Glomerular visceral epithelial cell (primary cell): Measurements from ENCODE around the gene AMZ2.
A peak's percentile ranks its signal among the peaks of the same experiment; 100 is the strongest.

Source experiments
- DNase-seq: peaks from one replicate; pipeline ENCODE4 v3.0.0-alpha.2; 2016; ENCODE audit errors: extremely low spot score

Gene AMZ2

GRCh38 chr17:68291836-68292688 lies 44.2 kb downstream of the AMZ2 start:
- DNase-seq: peak; percentile 76

GRCh38 chr17:68292689-68293040 lies 44.8 kb downstream of the AMZ2 start:
- no peak for DNase-seq

- DNase-seq: no peak
Observed at GRCh38 chr17:68293490-68294195, 45.8 kb downstream of the AMZ2 start.

GRCh38 chr17:68294196-68294555 lies 46.3 kb downstream of the AMZ2 start:
- DNase-seq: no peak

DNA sequence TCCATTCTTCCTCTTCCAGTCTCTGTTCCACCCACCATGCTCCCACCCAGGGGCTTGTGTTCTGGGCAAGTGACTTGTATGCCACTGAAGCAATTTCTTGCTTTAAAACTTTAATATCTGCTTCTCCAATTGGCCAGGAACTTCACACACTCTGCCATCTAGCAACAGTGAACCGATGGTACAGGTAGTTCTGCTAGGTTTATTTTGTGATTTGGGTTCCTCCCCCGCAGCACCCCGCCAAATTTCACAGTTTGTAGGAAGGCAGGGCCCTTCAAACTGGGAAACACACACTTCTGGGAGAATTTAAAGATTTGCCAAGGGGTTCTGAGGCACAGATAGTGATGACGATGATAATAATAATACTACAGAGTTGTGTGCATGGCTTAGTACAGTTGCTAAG lies 46.8 kb downstream of the AMZ2 start:
- no peak for DNase-seq

GRCh38 chr17:68295086-68295485 lies 47.2 kb downstream of the AMZ2 start:
- DNase-seq: no peak

GRCh38 chr17:68296217-68297191 lies 48.7 kb downstream of the AMZ2 start:
- DNase-seq: no peak

GRCh38 chr17:68297195-68297594 lies 49.4 kb downstream of the AMZ2 start:
- no peak for DNase-seq

DNA sequence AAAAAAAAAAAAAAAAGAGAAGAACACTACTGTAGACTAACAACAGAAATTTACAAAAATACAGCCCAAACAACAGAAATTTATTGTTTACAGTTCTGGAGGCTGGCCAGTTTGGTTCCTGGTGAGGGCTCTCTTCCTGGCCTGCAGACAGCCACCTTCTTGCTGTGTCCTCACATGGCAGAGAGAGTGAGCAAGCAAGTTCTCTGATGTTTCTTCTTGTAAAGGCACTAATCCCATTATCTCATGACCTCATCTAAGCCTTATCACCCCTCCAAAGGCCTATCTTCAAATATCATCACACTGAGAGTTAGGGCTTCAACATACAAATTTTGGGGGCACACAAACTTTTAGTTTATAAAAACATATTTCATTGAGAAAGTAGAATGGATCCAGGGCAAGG lies 50.8 kb downstream of the AMZ2 start:
- DNase-seq: no peak

DNA sequence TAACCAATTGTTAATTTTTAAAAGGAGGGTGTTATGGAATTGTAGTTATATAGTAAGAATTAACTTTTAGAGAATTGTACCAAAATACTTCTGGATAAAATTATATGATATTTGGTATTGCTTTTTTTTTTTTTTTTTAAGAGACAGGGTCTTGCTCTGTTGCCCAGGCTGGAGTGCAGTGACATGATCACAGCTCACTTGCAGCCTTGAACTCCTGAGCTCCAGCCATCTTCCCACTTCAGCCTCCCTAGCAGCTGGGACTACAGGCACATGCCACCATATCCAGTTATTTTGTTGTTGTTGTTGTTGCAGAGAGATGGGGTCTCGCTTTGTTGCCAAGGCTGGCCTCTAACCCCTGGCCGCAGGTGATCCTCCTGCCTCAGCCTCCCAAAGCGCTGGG lies 52.0 kb downstream of the AMZ2 start:
- DNase-seq: no peak

DNA sequence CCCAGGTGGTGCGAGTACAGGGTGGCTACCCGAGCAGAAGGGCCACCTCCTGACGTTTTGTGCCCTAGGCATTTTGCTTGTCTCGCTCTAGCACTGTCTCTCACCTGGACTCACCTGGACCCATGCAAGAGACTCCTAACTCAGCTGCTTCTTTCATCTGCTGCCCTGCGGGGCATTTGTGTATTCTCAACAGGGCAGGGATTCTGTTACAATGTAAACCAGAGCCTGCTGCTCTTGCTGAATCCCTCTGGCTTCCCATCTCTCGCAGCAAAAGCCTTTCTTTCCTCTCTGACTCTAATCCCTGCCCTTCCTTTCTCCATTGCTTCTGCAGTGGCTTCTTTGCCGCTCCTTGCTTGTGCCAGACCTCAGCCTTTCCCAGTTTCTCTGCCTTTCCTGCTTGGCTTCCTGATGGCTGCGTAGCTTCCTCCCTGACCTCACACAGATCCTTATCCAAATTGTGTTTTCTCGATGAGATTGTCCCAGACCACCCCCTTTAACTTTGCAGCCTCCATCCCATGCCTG lies 53.7 kb downstream of the AMZ2 start:
- no peak for DNase-seq

GRCh38 chr17:68302066-68302564 lies 54.3 kb downstream of the AMZ2 start:
- DNase-seq: no peak

DNA sequence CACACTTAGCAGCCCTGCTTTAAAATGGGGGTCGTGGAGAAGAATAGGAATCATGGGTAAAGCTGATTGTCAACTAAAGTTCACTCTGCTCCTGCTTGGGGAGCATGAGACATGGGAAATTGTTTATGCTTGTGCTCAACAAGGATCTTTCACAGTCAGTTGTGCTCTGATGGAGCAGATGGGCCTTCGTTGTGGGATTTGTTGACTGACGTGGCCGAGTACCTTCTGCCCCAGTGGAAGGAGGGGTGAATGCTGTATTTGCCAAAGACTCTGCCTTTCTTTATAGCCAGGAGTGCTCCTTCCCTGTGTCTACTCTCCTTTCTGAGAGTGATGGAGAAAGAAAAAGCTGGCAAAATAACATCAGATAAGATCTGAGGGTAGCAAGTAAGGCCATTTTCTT lies 54.8 kb downstream of the AMZ2 start:
- no peak for DNase-seq

DNA sequence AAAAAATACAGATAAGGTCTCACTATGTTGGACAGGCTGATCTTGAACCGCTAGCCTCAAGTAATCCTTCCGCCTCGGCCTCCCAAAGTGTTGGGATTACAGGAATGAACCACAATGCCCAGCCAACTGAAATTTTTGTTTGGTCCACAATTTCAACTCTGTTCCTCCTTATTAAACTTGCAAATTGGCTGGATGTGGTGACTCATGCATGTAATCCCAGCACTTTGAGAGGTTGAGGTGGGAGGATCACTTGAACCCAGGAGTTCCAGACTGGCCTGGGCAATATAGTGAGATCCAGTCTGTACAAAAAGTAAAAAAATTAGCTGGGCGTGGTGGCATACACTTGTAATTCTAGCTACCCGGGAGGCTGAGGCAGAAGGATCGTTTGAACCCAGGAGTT lies 56.9 kb downstream of the AMZ2 start:
- DNase-seq: no peak

- no peak for DNase-seq
Observed at GRCh38 chr17:68305142-68305541, 57.3 kb downstream of the AMZ2 start.
